ENCODE measurements around the gene E2F1.

Gene E2F1, protein sequence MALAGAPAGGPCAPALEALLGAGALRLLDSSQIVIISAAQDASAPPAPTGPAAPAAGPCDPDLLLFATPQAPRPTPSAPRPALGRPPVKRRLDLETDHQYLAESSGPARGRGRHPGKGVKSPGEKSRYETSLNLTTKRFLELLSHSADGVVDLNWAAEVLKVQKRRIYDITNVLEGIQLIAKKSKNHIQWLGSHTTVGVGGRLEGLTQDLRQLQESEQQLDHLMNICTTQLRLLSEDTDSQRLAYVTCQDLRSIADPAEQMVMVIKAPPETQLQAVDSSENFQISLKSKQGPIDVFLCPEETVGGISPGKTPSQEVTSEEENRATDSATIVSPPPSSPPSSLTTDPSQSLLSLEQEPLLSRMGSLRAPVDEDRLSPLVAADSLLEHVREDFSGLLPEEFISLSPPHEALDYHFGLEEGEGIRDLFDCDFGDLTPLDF

DNA sequence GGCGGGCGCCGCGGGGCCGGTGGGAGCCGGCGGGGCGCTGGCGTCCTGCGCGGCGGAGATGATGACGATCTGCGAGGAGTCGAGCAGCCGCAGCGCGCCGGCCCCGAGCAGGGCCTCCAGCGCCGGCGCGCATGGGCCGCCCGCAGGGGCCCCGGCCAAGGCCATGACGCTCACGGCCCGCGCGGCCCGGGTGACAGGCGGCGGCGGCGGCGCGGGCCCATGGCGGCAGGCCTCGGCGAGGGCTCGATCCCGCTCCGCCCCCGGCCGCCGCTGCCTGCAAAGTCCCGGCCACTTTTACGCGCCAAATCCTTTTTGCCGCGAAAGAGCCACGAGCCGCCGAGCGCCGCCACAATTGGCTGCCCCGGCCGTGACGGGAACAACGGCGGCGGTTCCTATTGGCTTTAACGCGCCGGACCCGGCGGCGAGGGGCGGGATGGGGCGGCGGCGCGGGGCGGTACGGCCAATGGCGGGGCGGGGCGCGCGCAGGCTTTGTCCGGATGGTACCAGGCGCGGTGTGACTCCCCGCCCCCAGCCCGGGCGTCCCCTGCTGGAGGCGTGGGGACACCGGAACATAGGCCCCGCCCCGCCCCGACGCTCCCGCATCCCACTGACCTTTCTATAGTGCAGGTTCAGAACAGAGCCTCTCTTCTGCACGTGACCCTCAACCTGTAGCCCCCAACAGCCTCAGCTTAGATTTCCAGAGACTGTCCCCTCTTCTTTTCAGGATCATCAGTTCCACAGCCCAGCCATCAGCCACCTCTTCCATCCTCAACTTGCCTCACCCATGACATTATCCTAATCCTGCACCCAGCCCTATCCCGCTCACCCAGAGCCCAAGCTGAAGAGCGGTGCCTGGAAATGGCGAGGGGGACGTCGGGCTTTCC, at the start of gene E2F1:
TSS of gene E2F1 (minus strand) at position 286 of the 884 bp plus-strand sequence. CDS start at position 165, 121 bp downstream.
- ATAC-seq, result peak; percentile 93

DNA sequence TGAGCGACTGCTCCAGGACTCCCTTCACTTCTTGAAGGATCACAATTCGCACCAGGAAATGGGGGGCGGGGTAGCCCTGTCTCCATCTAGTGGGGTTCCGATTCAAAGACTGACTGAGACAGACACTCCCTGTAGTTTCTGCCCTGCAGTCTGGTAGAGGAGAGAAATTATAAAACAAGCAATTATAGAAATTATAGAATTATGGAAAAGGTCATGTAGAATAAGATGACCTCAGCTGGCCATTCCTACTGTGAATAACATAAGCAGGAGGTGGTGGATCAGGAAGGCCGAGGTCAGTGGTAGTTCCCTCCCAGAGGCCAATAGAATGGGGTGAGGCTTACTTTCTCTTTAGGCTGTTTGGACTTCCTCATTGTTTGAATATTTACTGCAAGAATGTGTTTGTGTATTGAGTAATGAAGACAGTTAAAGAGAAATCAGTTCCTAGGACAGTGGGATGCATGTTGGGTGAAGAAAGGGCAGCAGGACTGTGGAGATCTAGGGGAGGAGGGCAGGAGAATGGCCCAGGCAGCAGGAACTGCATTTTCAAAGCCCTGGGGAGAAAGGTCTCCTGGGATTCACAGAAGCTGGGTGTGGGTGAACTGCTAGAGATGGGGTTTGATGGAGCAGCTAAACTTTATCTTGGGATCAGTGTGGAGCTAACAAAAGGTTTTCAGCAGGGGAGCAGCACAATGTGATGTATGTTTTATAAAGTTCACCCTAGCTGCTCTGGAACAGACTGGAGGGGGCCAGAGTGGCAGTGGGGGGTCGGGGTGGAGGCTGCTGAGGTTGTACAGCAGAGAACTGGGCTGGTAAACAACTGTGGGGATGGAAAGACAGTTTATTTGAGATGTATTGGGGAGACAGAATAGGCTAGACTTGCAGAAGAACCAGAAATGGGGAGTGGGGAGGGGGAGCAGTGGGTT, 47.7 kb upstream of the E2F1 start:
- ATAC-seq, result no peak

DNA sequence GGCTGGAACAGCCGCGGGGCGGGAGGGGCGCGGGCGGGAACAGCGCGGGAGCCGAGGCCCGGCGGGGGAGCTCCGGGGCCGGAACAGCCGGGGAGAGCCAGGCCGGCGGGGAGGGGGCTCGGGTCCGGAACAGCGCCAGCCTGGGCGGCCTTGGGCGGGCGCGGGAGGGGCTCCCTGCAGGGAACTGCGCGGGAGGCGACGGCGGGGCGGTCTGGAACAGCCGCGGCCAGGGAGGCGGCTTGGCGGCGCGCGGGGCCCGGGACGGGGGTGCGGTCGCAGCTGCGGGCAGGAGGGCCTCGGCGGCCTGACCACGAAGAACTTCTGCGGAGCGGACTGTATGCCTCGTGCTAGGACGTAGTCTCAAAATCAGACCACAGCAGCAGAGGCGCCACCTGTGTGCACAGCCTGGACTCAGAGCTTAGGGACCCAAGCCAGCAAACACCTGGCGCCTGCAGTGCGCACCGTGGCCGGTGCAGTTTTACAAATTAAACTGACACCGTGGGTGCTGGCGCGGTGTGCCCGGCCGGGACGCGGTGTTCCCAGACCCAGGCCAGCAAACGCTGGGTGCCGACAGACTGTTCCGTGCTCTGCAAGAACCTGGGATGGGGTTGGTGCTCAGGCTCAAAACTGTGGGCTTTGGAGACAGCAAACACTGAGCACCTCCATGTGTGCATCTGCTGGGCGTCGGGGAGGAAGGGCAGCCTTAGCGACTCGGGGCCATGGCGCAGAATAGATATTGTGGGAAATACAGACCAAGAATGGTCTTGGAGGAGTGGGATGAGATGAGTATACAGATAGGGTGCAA, 46.2 kb upstream of the E2F1 start:
- ATAC-seq, result peak; percentile 65 to 66

DNA sequence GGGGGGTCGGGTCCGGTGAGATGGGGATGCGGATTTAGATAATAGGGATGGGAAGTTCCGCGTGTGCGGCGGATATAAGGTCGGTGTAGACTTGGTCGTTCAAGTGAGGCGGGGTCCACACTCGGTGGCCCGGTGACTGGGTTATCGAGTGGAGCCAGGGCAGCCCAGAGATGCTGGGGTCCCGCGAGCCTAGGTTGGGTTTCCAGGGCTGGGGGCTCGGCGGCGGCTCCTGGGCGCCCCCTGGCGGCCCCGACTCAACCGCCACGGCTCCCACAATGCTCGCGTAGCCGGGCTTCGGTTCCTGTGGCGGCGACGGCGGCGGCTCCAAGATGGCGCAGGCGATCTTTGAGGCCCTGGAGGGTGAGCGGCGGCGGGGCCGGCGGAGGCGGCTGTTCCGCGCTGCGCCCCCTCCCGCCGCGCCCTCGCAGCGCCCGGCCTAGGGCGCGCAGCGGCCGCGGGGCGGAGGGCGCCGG, 45.5 kb upstream of the E2F1 start, which contains the start of gene ZNF341:
TSS of gene ZNF341 (plus strand) at position 304 of the 473 bp plus-strand sequence. CDS start at position 330, 26 bp downstream.
- peak; percentile 78 to 85 for ATAC-seq

DNA sequence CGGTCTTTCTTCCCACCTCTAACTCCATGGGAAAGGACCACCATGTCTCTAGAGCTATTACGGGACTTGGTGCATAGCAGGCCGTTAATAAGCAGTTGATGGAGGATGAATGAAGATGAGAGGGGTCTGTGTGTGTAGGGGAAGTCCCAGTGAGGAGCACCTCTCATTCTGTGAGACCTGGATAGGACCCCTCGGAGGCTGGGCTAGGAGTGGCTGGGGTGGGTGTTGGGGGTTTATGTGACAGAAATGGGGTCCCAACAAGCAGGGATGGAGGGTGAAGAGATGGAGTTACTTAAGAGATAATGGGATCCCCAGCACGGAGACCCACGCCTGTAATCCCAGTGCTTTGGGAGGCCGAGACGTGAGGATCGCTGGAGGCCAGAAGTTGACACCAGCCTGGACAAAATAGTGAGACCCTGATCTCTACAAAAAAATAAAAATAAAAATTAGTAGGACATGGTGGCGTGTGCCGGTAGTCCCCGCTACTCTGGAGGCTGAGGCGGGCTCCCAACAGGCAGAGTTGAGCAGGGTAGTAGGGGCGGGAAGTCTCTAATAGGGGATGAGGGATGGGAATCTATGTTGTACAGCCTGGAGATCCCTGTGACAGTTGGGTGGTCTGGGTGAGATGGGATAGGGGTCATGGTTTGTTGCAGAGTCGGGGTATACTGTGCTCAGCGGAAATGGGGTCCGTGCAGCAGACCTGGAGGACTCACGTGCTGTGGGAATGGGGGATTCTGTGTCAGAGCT, 44.9 kb upstream of the E2F1 start:
- no peak for ATAC-seq

DNA sequence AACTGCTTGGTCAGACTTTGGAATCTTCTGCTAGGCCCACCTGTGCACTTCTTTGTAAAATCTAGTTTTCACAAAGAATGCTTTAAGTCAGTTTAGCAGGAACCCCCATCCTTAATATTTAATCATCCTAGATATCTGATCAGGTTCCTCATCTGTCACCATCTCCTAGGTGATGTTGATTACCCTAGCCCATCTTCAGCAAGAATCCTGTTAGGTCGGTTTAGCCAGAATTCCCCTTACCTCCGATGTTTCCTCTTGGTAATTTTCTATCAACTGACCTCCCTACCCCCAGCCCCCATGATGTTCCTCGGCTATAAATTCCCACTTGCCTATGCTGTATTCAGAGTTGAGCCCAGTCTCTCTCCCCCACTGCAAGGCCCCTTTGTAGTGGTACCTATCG, 42.9 kb upstream of the E2F1 start:
- ATAC-seq, result no peak

DNA sequence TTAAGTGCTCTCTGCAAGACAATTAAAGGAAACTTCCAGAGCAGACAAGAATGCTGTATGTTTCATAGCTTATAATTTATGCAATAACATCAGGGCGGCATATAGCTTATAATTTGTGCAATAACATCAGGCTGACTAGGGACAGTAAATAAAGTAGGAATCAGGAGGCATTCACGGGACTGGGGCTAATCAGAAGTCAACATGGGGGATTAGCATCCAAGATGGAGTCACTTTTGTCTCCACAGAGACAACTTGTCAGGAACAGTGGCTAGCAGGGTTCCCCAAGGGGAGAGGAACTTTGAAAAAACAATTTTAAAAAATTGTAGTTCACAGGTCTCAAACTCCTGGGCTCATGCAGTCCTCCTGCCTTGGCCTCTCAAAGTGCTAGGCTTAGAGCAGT, 42.3 kb upstream of the E2F1 start:
- ATAC-seq, result no peak

DNA sequence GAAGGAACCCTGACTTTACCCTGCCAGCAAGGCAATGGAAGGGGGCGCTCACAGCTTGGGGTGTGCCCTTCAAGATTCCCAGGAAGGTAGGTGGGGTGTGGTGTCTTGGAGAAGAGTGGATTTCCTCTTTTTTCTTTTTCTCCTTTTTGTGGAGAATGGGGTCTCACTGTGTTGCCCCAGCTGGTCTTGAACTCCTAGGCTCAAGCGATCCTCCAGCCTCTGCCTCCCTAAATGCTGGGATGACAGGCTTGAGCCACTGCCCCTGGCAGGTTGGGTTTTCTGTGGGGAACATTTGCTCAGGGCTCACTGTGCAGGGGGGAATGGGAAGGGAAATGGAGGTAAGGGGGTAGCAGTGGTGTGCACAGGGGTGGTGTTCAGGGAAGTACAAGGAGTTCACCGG, 41.6 kb upstream of the E2F1 start:
- ATAC-seq, result no peak

DNA sequence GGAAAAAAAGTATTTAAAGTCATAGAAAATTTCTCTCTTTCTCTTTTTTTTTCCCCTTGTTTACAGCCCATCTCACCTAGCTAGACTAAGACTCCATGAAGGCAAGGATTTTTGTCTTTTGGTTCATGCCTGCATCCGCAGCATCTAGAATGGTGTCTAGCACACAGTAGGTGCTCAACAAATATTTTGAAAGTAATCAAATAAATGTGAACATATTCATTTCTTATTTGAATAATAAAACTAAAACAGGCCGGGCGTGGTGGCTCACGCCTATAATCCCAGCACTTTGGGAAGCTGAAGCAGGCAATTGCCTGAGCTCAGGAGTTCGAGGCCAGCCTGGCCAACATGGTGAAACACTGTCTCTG, 40.9 kb upstream of the E2F1 start:
- ATAC-seq, result no peak

DNA sequence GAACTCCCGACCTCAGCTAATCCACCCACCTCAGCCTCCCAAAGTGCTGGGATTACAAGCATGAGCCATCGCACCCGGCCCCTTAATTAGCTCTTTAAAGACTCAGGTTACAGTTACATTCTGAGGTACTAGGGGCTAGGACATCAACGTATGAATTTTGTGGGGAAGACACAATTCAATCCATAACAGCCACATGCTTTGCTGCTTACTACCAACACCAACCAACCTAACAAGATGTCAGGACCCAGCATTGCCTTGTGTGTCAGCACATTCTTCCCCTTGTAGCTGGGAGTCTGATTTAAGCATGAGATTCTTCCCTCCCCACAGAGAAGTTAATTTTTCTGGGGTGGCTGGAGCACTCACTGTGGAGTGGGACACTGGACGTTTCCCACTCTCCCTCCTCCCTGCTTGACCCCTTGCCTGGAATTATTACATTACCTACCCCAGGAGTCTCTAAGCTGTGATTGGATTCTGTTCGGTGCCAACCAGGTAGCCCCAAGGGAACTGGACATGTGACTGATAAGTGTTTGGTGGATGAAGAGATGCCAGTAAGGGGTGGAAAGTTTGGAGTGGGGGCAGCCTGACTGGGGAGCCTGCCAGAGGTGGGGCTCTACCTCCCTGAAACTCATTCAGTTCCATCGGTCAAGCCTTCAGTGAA, 39.6 kb upstream of the E2F1 start:
- ATAC-seq, result no peak

DNA sequence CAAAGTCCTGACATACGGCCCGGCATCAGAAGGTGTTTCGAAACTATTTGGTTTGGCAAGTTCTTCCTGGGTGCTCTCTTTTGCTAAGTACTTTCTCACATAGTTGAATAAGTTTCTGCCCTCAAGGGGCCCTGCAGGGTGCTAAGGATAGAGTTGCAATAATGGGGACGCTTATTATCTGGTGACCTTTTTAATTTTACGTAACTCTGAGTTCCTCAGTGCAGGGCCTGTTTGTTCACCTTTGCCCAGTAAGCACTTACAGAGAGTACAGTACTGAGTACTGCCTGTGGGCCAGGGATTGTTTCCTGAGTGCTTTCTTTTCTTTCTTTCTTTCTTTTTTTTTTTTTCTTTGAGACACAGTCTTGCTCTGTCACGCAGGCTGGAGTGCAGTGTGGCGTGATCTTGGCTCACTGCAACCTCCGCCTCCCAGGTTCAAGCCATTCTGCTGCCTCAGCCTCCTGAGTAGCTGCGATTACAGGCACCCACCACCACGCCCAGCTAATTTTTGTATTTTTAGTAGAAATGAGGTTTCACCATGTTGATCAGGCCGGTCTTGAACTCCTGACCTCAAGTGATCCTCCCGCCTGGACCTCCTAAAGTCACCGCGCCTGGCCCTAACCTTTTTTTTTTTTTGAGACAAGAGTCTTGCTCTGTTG, 38.4 kb upstream of the E2F1 start:
- no peak for ATAC-seq

DNA sequence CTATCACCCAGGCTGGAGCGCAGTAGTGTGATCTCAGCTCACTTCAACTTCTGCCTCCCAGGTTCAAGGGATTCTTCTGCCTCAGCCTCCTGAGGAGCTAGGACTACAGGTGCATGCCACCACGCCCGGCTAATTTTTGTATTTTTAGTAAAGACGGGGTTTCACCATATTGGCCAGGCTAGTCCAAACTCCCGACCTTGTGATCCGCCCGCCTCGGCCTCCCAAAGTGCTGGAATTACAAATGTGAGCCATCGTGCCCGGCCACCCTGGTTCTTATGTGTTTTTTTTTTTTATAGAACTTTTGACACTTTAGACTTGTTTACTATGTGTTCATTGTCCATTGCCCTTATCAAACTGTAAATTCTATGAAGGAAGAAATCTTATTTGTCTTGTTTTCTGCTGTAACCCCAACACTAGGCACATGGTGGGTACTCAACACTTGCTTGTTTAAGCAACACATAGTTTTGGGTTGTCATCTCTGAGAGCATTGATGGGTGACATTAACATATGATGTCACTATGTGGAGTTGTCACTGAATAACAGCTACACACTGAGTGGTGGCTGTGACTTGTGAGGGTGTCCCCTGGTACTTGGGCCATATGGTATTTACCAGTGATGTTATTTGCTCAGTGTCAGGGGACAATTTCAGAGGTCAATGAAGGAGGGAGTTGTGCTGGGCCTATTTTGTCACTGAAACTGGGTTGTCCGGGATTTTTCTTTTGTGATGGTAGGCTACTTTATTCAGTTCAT, 35.4 kb upstream of the E2F1 start:
- no peak for ATAC-seq

DNA sequence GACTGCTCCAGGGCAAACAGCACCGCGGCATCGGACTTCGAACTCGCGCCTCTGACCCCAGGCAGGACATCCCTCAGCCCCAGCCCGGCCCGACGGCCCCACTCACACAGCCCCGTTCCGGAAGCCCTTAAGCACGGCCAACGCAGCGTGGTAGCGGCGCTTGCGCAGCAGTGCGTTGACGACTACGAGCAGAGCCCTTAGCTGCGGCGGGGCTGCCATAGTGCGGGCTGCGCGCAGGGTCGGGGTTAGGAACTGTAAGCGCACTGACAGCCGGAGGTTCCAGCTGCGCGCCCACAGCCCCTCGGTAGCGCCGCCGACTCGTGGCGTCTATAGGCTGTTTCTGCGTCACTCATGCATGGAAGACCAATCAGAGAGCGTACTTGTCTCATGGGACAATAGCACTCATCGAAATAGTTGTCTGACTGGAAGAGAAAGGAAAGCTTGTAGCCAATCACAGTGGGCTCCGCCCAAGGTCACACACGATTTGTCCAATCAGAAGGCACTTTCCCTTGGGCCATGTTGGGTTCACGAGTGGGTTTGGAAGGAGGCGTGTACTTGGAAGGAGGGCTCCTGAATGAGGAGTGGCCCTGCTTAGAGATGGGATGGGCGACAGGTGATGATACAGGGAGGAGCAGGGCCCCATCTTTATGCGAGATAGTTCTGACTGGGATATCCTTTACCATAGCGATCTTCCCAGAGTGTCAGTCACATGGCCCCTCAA, 34.0 kb upstream of the E2F1 start, which contains the start of gene PXMP4:
TSS of gene PXMP4 (minus strand) at position 322 of the 721 bp plus-strand sequence. CDS start at position 219, 103 bp downstream.
- ATAC-seq, result peak; percentile 99

DNA sequence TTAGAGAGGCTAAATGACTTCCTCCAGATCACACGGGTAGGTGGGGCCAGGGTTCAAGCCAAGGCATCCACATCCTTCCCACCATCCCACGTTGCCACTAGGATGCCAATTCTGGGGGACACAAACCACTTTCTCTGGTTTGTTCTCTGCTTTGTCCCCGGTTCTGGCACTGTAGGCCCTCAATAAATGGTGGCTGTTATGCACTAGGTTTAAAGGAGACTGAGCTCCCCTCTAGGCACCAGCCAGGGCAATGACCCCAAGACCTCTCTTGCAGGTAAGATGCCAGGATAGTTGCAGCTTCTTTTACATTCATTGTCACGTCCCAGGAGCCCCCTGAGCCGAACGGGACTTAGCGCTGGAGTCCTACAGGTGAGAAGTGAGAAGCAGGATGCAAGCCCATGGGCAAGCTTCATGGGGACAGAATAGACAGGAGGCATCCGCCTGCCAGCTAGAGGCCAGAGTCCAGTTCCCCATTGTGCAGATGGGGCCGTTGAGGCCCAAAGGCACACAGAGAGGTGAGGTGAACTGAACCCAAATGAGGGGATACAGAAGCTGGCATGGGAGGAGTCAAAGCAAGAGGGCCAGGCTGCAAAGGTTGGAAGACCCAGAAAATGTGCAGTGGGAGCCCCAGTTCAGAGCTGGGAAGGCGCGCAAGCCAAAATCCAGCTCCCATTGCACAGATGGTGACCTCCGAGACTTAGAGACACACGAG, 33.2 kb upstream of the E2F1 start:
- ATAC-seq, result no peak

DNA sequence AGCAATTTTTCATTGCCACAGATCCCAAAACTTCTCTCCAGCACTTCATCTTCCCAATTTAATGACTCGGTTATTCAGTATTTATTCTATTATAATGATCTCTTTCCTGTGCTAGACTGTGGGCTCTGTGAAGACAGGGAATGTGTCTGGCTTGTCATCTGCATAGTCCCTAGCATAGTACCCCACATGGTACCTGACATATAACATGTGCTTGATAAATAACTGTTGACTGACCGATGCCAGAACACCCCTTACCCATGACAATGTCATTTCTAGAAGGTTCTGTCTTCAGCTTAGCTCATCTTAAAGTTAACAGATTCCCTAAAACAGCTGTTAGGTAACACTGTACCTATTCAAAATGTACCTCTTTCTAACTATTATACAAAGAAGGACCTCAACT, 30.3 kb upstream of the E2F1 start:
- no peak for ATAC-seq

DNA sequence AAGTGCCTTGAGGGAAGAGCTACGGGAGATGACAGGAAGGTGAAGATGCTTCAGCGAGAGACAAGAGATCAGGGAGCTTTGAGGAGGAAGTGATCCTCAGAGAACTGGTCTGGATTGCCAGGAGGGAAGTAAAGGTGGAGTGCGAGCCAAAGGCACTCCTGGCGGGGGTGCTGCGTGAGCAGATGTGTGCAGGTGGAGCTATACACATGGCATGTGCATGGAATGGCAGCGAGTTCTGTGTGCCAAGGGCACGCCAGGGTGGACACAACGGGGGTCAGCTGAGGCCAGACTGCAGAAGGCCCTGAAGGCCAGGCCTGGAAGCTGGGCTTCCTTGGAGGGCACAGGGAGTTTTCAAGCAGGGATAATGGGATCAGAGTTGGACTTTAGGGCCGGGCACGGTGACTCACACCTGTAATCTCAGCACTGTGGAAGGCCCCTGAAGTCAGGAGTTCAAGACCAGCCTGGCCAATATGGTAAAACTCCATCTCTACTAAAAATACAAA, 27.7 kb upstream of the E2F1 start:
- ATAC-seq, result no peak

DNA sequence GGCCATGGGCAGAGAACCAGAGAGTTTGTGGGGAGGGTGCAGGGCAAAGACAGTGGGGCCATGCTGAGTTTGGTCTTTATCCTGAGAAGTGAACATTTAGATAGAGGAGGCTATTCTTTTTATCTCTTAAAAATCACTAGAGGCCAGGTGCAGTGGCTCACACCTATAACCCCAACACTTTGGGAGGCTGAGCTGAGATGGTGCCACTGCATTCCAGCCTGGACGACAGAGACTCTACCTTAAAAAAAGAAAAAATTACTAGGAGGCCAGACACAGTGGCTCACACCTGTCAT, 25.2 kb upstream of the E2F1 start:
- no peak for ATAC-seq
